GM23338 (cell line): ENCODE results near the gene NEUROD1. TPM values are rescaled to one million over a fixed set of nuclear protein-coding genes. Genes with fewer than 3 reads are reported as not detected.

Source experiments
- ATAC-seq: fragments of 200-7000 bp; cut with Tn5 transposase; 3 replicates; pipeline ENCODE4 v1.9.1; 2020
- DNase-seq: peaks from one replicate; pipeline ENCODE4 v3.0.0-alpha.2; 2015; ENCODE audit warnings: low spot score
- H2AFZ ChIP-seq: fragments of 200-600 bp; sonication (generic); 2 replicates; pipeline ENCODE4 v1.8.0; 2016; ENCODE audit warnings: antibody characterized with exemption, mild to moderate bottlenecking, moderate library complexity
- H3F3A ChIP-seq: fragments of 200-600 bp; sonication (generic); replicated peaks from 2 replicates; pipeline ENCODE4 v1.8.0; 2017; ENCODE audit warnings: antibody characterized with exemption, mixed run types, low read depth
- H3K27ac ChIP-seq: fragments of 200-600 bp; sonication (generic); 2 replicates; pipeline ENCODE4 v1.6.1; 2016; ENCODE audit warnings: low read depth
- H3K27me3 ChIP-seq: fragments of 200-600 bp; sonication (generic); 2 replicates; pipeline ENCODE4 v1.8.0; 2016; ENCODE audit warnings: mild to moderate bottlenecking, mixed run types, moderate library complexity; ENCODE audit not compliant: insufficient read depth
- H3K36me3 ChIP-seq: fragments of 200-600 bp; sonication (generic); 2 replicates; pipeline ENCODE4 v1.8.0; 2016; ENCODE audit warnings: mild to moderate bottlenecking; ENCODE audit not compliant: insufficient read depth
- H3K4me1 ChIP-seq: fragments of 200-600 bp; sonication (generic); 2 replicates; pipeline ENCODE4 v1.8.0; 2016; ENCODE audit warnings: mild to moderate bottlenecking, moderate library complexity; ENCODE audit not compliant: insufficient read depth
- H3K4me2 ChIP-seq: fragments of 200-600 bp; sonication (generic); 2 replicates; pipeline ENCODE4 v1.7.1; 2017; ENCODE audit warnings: mixed run types
- H3K4me3 ChIP-seq: fragments of 200-600 bp; sonication (generic); 2 replicates; pipeline ENCODE4 v1.6.1; 2016; ENCODE audit warnings: mixed run types
- H3K79me2 ChIP-seq: fragments of 200-600 bp; sonication (generic); replicated peaks from 2 replicates; pipeline ENCODE4 v1.8.0; 2017; ENCODE audit warnings: mild to moderate bottlenecking; ENCODE audit not compliant: insufficient read depth
- H3K9me2 ChIP-seq: fragments of 200-600 bp; sonication (generic); 2 replicates; pipeline ENCODE4 v1.8.0; 2017; ENCODE audit not compliant: insufficient read depth
- H4K20me1 ChIP-seq: fragments of 200-600 bp; sonication (generic); replicated peaks from 2 replicates; pipeline ENCODE4 v1.8.0; 2017; ENCODE audit warnings: mild to moderate bottlenecking; ENCODE audit not compliant: insufficient read depth
- H3K27ac Mint-ChIP-seq: 2 replicates; pipeline ENCODE4 v1.8.0; 2020; ENCODE audit warnings: inconsistent platforms, mild to moderate bottlenecking, moderate library complexity, mixed read lengths
- H3K27me3 Mint-ChIP-seq: 3 replicates; pipeline ENCODE4 v1.8.0; 2022; ENCODE audit warnings: low read depth, mild to moderate bottlenecking, moderate library complexity, mixed read lengths, inconsistent platforms; ENCODE audit not compliant: insufficient read depth, poor library complexity
- H3K36me3 Mint-ChIP-seq: 3 replicates; pipeline ENCODE4 v1.8.0; 2021; ENCODE audit warnings: low read depth, mild to moderate bottlenecking, inconsistent platforms, moderate library complexity, mixed read lengths
- H3K4me1 Mint-ChIP-seq: 3 replicates; pipeline ENCODE4 v1.8.0; 2020; ENCODE audit warnings: mild to moderate bottlenecking, inconsistent platforms, mixed read lengths
- H3K4me3 Mint-ChIP-seq: 3 replicates; pipeline ENCODE4 v1.8.0; 2021; ENCODE audit warnings: moderate library complexity, mild to moderate bottlenecking, inconsistent platforms, mixed read lengths
- H3K9me3 Mint-ChIP-seq: 3 replicates; pipeline ENCODE4 v1.8.0; 2020; ENCODE audit warnings: moderate library complexity, mild to moderate bottlenecking, inconsistent platforms, mixed read lengths
- CREB1 ChIP-seq: fragments of 250-450 bp; sonication (Bioruptor Pico); IDR thresholded peaks from 2 replicates; pipeline ENCODE4 v1.5.0; 2020; ENCODE audit warnings: low read depth, mild to moderate bottlenecking, moderate library complexity
- EZH2 ChIP-seq: fragments of 200-600 bp; sonication (generic); IDR thresholded peaks from one replicate; pipeline ENCODE4 v1.8.0; 2017; ENCODE audit warnings: antibody characterized with exemption, mild to moderate bottlenecking, low read depth; ENCODE audit not compliant: unreplicated experiment
- EZH2phosphoT487 ChIP-seq: fragments of 200-600 bp; sonication (generic); IDR thresholded peaks from one replicate; pipeline ENCODE4 v1.8.1; 2018; ENCODE audit warnings: antibody characterized with exemption; ENCODE audit not compliant: unreplicated experiment
- JUNB ChIP-seq: IDR thresholded peaks from one replicate; pipeline ENCODE4 v1.6.1; 2016; ENCODE audit warnings: antibody characterized with exemption; ENCODE audit not compliant: unreplicated experiment
- NANOG ChIP-seq: IDR thresholded peaks from 2 replicates; pipeline ENCODE4 v1.6.1; 2016; ENCODE audit warnings: antibody characterized with exemption, borderline replicate concordance
- STAT1 ChIP-seq: IDR thresholded peaks from one replicate; pipeline ENCODE4 v1.6.1; 2016; ENCODE audit warnings: antibody characterized with exemption; ENCODE audit not compliant: unreplicated experiment
- ZNF114 ChIP-seq: fragments of 250-450 bp; sonication (Bioruptor Pico); IDR thresholded peaks from 2 replicates; pipeline ENCODE4 v1.5.0; 2020; ENCODE audit warnings: mild to moderate bottlenecking, moderate library complexity
- ZNF331 ChIP-seq: fragments of 250-450 bp; sonication (Bioruptor Pico); IDR thresholded peaks from 2 replicates; pipeline ENCODE4 v1.5.0; 2020; ENCODE audit warnings: low read depth, mild to moderate bottlenecking, moderate library complexity
- polyA plus RNA-seq: library from polyadenylated mRNA; unstranded; fragments of >200 nt; fragmentation: Nextera tagmentation; extraction: Ambion mirVana; gene quantifications from 2 replicates; pipeline ENCODE4 v1.2.1, GENCODE V29; 2016
- total RNA-seq: library from RNA; depleted of rRNA; stranded (reverse); fragments of >200 nt; shearing (Covaris generic); gene quantifications from 2 replicates; pipeline ENCODE4 v1.2.3, GENCODE V29; 2014
- TF ChIP-seq, protein P1 (sequence below), 2 experiments: fragments of 200-600 bp in 1 of 2; sonication (generic) in 1 of 2; conservative IDR thresholded peaks; 2 replicates each; pipeline versions ENCODE4 v1.5.1 to v1.6.1; 2016 to 2017; ENCODE audit warnings: antibody characterized with exemption in 2 of 2, low read depth in 2 of 2, mild to moderate bottlenecking in 2 of 2, moderate library complexity in 1 of 2
- TF ChIP-seq, protein P2 (sequence below): IDR thresholded peaks from 2 replicates; pipeline ENCODE4 v1.6.1; 2016; ENCODE audit warnings: antibody characterized with exemption

Gene NEUROD1
- total and polyA plus RNA-seq, 2 experiments from 2014 or later = not detected

DNA sequence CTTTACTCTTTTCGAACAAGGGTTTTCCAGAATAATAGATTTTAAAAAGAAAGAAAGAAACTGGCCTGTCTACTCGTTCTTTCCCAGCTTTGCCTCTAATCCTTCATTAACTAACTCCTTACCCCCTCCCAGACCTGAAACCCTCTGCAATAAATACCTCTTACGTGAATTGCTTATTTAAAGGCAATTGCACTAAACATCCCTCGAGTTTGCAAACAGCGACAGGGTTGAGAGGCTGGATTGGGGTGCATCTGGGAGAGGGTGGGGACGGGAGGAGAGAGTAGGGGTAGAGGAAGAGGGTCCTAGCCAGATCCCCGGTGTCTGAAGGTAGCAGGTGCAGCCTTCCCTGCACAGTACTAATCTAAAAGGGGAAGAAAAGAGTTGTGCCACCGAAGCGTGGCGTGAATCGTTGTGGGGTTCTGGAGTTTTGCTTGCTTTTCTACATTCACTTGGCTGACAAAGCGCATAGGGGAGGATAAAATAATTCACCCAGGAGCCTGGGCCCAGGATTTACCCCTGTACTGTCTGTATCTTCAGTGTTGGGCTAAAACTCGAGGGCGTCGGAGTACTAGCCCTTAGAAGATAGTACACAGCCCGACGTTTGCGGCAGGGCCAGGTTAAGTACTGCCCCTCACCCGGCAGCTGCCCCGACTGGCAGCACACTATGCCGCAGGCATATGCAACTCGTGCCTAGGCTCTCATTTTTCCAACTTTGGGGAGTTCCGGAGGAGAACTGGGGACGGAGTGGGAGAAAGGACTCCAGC is 1.9 kb upstream of the NEUROD1 start:
- Histone ChIP-seq H4K20me1 (peaks cover 35% of the 10 kb centered on the region), H3K79me2 (no peaks in the 10 kb centered on the region), H3K27me3 (peaks cover 100% of the 10 kb centered on the region), H3F3A (peaks cover 11% of the 10 kb centered on the region; the same call in 1 of the 2 replicates), H3K4me1 (peaks cover 61% of the 10 kb centered on the region), H3K4me2 (peak overlapping the region; percentile 88), H3K4me3 (peak overlapping the region; percentile 65), H3K27ac (no peak overlapping the region), H2AFZ (peak overlapping the region; percentile 43; the same call in 1 of the 2 replicates), H3K36me3 (no peaks in the 10 kb centered on the region), H3K9me2 (no peaks in the 10 kb centered on the region)
- peak; percentile 96 for TF ChIP-seq EZH2
- no peak for TF ChIP-seq ZNF114 (CRISPR knock-in tag)
- Mint-ChIP-seq H3K4me3 (peak overlapping the region; percentile 76), H3K27me3 (peaks cover 97% of the 10 kb centered on the region), H3K4me1 (peaks cover 66% of the 10 kb centered on the region), H3K36me3 (no peaks in the 10 kb centered on the region; the same call in 2 of the 3 replicates), H3K27ac (no peak overlapping the region), H3K9me3 (no peaks in the 10 kb centered on the region; the same call in 2 of the 3 replicates)
- no peak for DNase-seq
- no peak for ATAC-seq

GRCh38 chr2:181680937-181681811 is 857 bp upstream of the NEUROD1 start:
- no peak for ATAC-seq
- Mint-ChIP-seq H3K27ac (no peak overlapping the region), H3K27me3 (peaks cover 93% of the 10 kb centered on the region), H3K4me3 (peak overlapping the region; percentile 76), H3K9me3 (no peaks in the 10 kb centered on the region; the same call in 2 of the 3 replicates), H3K36me3 (no peaks in the 10 kb centered on the region; the same call in 2 of the 3 replicates), H3K4me1 (peaks cover 59% of the 10 kb centered on the region)
- H3K27ac ChIP-seq = no peak overlapping the region
- no peaks in the 10 kb centered on the region for H3K9me2 ChIP-seq
- peak overlapping the region; percentile 83 for H2AFZ ChIP-seq
- peak; percentile 78 for TF ChIP-seq EZH2
- TF ChIP-seq ZNF331 (CRISPR knock-in tag) = no peak
- TF ChIP-seq ZNF114 (CRISPR knock-in tag) = no peak
- peak; percentile 85 for TF ChIP-seq EZH2phosphoT487
- no peak for TF ChIP-seq CREB1 (CRISPR knock-in tag)
- peak; percentile 29; the same call in 1 of the 2 replicates for TF ChIP-seq NANOG
- H4K20me1 ChIP-seq = peaks cover 35% of the 10 kb centered on the region
- H3K4me2 ChIP-seq = peak overlapping the region; percentile 88
- peaks cover 100% of the 10 kb centered on the region for H3K27me3 ChIP-seq
- no peaks in the 10 kb centered on the region for H3K36me3 ChIP-seq
- no peaks in the 10 kb centered on the region for H3K79me2 ChIP-seq
- peak; percentile 63 for DNase-seq
- peaks cover 61% of the 10 kb centered on the region for H3K4me1 ChIP-seq
- peaks cover 11% of the 10 kb centered on the region; the same call in 1 of the 2 replicates for H3F3A ChIP-seq
- peak overlapping the region; percentile 62 for H3K4me3 ChIP-seq

GRCh38 chr2:181679544-181679979 is 755 bp downstream of the NEUROD1 start:
- H3K27ac Mint-ChIP-seq = no peak overlapping the region
- H3K79me2 ChIP-seq = no peaks in the 10 kb centered on the region
- H3K27ac ChIP-seq = no peak overlapping the region
- H3K27me3 ChIP-seq = peaks cover 100% of the 10 kb centered on the region
- no peaks in the 10 kb centered on the region; the same call in 2 of the 3 replicates for H3K9me3 Mint-ChIP-seq
- H3K27me3 Mint-ChIP-seq = peaks cover 82% of the 10 kb centered on the region
- peak overlapping the region; percentile 88 for H3K4me2 ChIP-seq
- H3K9me2 ChIP-seq = no peaks in the 10 kb centered on the region
- no peak overlapping the region for H2AFZ ChIP-seq
- peaks cover 48% of the 10 kb centered on the region for H3K4me1 ChIP-seq
- ATAC-seq = no peak
- H3K36me3 Mint-ChIP-seq = no peaks in the 10 kb centered on the region; the same call in 2 of the 3 replicates
- H4K20me1 ChIP-seq = peaks cover 33% of the 10 kb centered on the region
- H3K36me3 ChIP-seq = no peaks in the 10 kb centered on the region
- no peak for DNase-seq
- TF ChIP-seq STAT1 (no peak), JUNB (no peak), EZH2 (peak; percentile 64), EZH2phosphoT487 (no peak), ZNF114 (CRISPR knock-in tag) (no peak)
- TF ChIP-seq, protein P1, sequence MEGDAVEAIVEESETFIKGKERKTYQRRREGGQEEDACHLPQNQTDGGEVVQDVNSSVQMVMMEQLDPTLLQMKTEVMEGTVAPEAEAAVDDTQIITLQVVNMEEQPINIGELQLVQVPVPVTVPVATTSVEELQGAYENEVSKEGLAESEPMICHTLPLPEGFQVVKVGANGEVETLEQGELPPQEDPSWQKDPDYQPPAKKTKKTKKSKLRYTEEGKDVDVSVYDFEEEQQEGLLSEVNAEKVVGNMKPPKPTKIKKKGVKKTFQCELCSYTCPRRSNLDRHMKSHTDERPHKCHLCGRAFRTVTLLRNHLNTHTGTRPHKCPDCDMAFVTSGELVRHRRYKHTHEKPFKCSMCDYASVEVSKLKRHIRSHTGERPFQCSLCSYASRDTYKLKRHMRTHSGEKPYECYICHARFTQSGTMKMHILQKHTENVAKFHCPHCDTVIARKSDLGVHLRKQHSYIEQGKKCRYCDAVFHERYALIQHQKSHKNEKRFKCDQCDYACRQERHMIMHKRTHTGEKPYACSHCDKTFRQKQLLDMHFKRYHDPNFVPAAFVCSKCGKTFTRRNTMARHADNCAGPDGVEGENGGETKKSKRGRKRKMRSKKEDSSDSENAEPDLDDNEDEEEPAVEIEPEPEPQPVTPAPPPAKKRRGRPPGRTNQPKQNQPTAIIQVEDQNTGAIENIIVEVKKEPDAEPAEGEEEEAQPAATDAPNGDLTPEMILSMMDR (conservative IDR thresholded peaks at IDR 0.05; ENCODE audit: low read depth in 2 of 2) = no peak
- TF ChIP-seq, protein P2, sequence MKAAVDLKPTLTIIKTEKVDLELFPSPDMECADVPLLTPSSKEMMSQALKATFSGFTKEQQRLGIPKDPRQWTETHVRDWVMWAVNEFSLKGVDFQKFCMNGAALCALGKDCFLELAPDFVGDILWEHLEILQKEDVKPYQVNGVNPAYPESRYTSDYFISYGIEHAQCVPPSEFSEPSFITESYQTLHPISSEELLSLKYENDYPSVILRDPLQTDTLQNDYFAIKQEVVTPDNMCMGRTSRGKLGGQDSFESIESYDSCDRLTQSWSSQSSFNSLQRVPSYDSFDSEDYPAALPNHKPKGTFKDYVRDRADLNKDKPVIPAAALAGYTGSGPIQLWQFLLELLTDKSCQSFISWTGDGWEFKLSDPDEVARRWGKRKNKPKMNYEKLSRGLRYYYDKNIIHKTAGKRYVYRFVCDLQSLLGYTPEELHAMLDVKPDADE = no peak
- peaks cover 50% of the 10 kb centered on the region for H3K4me1 Mint-ChIP-seq
- peak overlapping the region; percentile 62 for H3K4me3 ChIP-seq
- H3F3A ChIP-seq = peaks cover 8% of the 10 kb centered on the region; the same call in 1 of the 2 replicates
- peak overlapping the region; percentile 76 for H3K4me3 Mint-ChIP-seq
